Breast epithelium (tissue), 4 donors: ENCODE measurements around the gene CXCL14. TPM values are rescaled to one million over a fixed set of nuclear protein-coding genes. Genes with fewer than 3 reads are reported as not detected.
A peak's percentile ranks its signal among the peaks of the same experiment; 100 is the strongest.

Experiments used
- DNase-seq, 2 donors: peaks; one replicate each; pipeline ENCODE4 v3.0.0-alpha.2; 2019; ENCODE audit warnings: low spot score in 2 of 2
- H3K27ac ChIP-seq, 2 donors: fragments of 200-600 bp; sonication (generic) in 1 of 2; one replicate each; pipeline ENCODE4 v1.5.1; 2016 to 2019; ENCODE audit warnings: mild to moderate bottlenecking in 1 of 2
- H3K27me3 ChIP-seq, 2 donors: fragments of 200-600 bp; sonication (generic) in 1 of 2; one replicate each; pipeline versions ENCODE4 v1.5.1 to v1.6.0; 2017 to 2019; ENCODE audit warnings: control low read depth in 1 of 2, mild to moderate bottlenecking in 1 of 2
- H3K36me3 ChIP-seq: fragments of 200-600 bp; one replicate; pipeline ENCODE4 v1.5.1; 2019
- H3K4me1 ChIP-seq, 2 donors: fragments of 200-600 bp; sonication (generic); one replicate each; pipeline ENCODE4 v1.5.1; 2016 to 2019; ENCODE audit warnings: control low read depth in 1 of 2
- H3K4me3 ChIP-seq, 3 donors: fragments of 200-600 bp; sonication (generic); 1 replicate in 2 of 3; 2 replicates in 1 of 3; pipeline ENCODE4 v1.5.1; 2016 to 2019; ENCODE audit warnings: mild to moderate bottlenecking in 3 of 3, moderate library complexity in 2 of 3
- H3K9me3 ChIP-seq, 2 donors: fragments of 200-600 bp; sonication (generic) in 1 of 2; one replicate each; pipeline ENCODE4 v1.5.1; 2016 to 2019; ENCODE audit warnings: control low read depth in 1 of 2
- POLR2A ChIP-seq: fragments of 450-650 bp; IDR thresholded peaks from one replicate; pipeline ENCODE4 v1.6.1; 2016; ENCODE audit warnings: antibody characterized with exemption, mild to moderate bottlenecking, moderate library complexity
- POLR2AphosphoS5 ChIP-seq, 3 donors: sonication (generic); formaldehyde crosslinking; IDR thresholded peaks; one replicate each; pipeline ENCODE4 v1.6.1; 2017; ENCODE audit warnings: antibody characterized with exemption in 3 of 3
- intact Hi-C: fragments of 100-400 bp; cut with DNase I; formaldehyde crosslinking; loops from one replicate; pipeline ENCODE4 v1.15.1; 2023; ENCODE audit warnings: low total_unique reads
- total RNA-seq, 3 donors: library from RNA; depleted of rRNA; stranded (reverse); fragments of >200 nt; gene quantifications; one replicate each; pipeline ENCODE4 v1.1.0, GENCODE V29; 2016
- TF ChIP-seq, protein P1 (sequence below), 3 donors: fragments of 450-650 bp; IDR thresholded peaks; one replicate each; pipeline ENCODE4 v1.5.1; 2016 to 2017; ENCODE audit warnings: antibody characterized with exemption in 3 of 3, mild to moderate bottlenecking in 3 of 3, moderate library complexity in 3 of 3

CXCL14 gene
- total RNA-seq, 3 donors from 2014 or later = 45.5 to 1,054 (median 46.9) TPM

DNA sequence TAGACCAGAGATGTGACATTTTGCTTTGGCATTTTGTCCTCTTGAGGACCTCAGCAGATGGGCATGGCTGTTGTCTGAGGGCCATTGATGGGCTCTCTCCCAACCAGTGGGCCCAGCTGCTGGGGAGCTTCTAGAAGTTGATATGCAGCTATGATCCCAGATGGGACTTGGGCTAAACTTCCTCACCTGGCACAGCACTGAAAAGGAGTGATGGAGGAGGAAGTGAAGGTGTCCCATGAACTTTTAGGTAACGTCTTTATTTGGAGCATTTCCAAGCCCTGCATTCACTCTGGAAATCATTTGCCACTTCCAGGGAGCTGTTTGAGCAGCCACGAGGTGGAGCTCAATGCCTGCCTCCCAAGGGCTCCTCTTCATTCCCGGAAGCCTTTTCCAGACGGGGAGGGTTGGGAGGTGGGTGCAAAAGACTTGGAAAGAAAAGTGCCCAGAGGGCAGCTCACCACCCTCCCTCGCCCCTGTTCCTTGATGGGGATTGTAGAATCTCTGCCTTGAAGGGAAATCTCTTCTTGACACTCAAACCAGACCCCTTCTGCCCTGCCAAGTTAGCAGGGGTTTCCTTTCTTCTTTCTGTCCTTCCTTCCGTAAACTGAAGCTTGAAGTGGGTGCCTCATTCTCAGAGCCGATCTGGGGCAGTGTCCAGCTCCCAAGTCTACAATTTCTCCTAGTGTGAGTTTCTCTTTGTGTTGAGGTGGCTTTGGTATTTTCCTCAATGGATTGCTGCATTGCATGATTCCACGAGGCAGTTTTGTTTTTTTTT, 24.9 kb downstream of the CXCL14 start:
- Histone ChIP-seq H3K27ac (no peak overlapping the region), H3K4me3 (peak overlapping the region in 1 of 3 donors; percentile 30), H3K9me3 (no peaks in the 10 kb centered on the region), H3K27me3 (peaks cover 0 to 12% of the 10 kb centered on the region in 2 donors), H3K36me3 (no peaks in the 10 kb centered on the region), H3K4me1 (no peaks in the 10 kb centered on the region)
- TF ChIP-seq POLR2A = no peak
- TF ChIP-seq, protein P1, sequence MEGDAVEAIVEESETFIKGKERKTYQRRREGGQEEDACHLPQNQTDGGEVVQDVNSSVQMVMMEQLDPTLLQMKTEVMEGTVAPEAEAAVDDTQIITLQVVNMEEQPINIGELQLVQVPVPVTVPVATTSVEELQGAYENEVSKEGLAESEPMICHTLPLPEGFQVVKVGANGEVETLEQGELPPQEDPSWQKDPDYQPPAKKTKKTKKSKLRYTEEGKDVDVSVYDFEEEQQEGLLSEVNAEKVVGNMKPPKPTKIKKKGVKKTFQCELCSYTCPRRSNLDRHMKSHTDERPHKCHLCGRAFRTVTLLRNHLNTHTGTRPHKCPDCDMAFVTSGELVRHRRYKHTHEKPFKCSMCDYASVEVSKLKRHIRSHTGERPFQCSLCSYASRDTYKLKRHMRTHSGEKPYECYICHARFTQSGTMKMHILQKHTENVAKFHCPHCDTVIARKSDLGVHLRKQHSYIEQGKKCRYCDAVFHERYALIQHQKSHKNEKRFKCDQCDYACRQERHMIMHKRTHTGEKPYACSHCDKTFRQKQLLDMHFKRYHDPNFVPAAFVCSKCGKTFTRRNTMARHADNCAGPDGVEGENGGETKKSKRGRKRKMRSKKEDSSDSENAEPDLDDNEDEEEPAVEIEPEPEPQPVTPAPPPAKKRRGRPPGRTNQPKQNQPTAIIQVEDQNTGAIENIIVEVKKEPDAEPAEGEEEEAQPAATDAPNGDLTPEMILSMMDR (IDR thresholded peaks at IDR 0.05) = no peak
- no peak for TF ChIP-seq POLR2AphosphoS5 (IDR thresholded peaks at IDR 0.05)
- intact Hi-C loops = loop anchor here (10.0 kb wide), 1 partner anchor 89 kb away; no protein-coding TSS in a partner anchor
- DNase-seq = no peak

DNA sequence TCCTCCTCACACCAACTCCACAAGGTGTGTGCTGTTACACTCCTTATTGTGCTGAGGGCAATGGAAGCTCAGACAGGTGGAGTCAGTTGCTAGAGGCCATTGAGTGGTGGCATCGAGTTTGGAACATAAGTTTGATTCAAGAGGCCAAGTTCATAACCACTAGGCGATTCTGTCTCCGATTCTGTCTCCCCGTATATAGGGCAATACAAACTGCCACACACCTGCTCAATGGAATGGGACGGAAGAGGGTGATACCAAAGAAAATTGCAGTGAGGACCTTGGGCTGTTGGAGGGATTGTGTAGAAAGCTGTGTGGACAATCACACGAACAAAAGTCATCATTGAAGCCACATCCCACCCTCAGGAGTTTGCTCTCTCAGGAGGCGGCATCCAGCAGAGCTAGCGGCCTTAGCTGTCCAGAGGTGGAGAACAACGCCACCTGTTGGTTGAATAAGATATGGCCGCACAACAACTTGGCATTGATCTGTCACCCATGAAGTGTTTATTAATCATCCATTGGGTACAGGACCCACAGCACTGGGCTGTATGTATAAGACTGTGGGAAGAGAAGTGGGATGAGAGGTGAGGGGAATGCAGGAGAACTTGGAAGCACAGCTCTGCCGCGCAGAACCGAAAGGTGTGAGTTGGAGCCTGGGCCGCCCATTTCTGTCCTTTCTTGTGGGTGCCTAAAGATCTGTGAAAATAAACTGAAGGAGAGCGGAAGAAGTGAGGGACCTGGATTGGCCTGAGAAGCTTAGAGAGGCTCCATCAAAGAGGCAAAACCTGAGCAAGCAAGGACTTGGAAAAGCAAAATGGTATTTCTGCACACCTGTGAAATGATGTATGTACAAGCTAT, 27.0 kb downstream of the CXCL14 start:
- TF ChIP-seq, protein P1 (IDR thresholded peaks at IDR 0.05) = peak; percentile 71 to 77 (median 75)
- TF ChIP-seq POLR2A = no peak
- intact Hi-C loops = loop anchor here (10.0 kb wide), 1 partner anchor 87 kb away; no protein-coding TSS in a partner anchor

DNA sequence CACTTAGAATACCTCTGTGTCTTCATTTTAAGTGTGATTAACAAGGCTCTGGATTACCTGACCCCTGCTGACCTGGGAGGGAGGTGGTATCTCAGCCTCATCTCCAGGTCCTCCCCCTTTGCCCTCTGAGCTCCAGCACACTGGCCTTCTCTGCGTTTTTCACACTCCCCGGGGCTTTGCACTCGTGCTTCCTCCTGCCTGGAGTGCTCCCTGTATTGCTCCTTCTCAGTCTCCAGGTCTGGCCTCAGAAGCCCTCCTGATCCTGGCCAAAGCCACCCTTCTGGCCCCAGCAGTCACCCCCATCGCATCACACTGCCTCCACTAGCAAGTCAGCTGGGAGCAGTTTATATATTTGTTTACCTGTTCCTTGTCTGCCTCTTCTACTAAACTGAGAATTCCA, 29.4 kb downstream of the CXCL14 start:
- intact Hi-C loops = no loop called here
- TF ChIP-seq POLR2A = no peak
- no peak for TF ChIP-seq POLR2AphosphoS5 (IDR thresholded peaks at IDR 0.05)
- TF ChIP-seq, protein P1 (IDR thresholded peaks at IDR 0.05) = no peak
- peaks cover 0 to 43% of the 10 kb centered on the region in 2 donors for H3K27me3 ChIP-seq
- no peak overlapping the region for H3K4me3 ChIP-seq
- no peaks in the 10 kb centered on the region for H3K36me3 ChIP-seq
- no peaks in the 10 kb centered on the region for H3K4me1 ChIP-seq
- H3K9me3 ChIP-seq = no peaks in the 10 kb centered on the region
- no peak overlapping the region for H3K27ac ChIP-seq
- DNase-seq = no peak

More for the DNA sequence above, 27.0 kb downstream of the CXCL14 start:
- Histone ChIP-seq H3K36me3 (no peaks in the 10 kb centered on the region), H3K9me3 (no peaks in the 10 kb centered on the region), H3K27ac (no peak overlapping the region), H3K27me3 (peaks cover 0 to 22% of the 10 kb centered on the region in 2 donors), H3K4me1 (no peaks in the 10 kb centered on the region), H3K4me3 (no peak overlapping the region)
- DNase-seq = peak; percentile 49 to 62

- peaks cover 0 to 6% of the 10 kb centered on the region in 2 donors for H3K4me1 ChIP-seq
- H3K36me3 ChIP-seq = no peaks in the 10 kb centered on the region
- intact Hi-C loops = no loop called here
- no peaks in the 10 kb centered on the region for H3K9me3 ChIP-seq
- H3K4me3 ChIP-seq = no peak overlapping the region
- no peak for DNase-seq
- H3K27ac ChIP-seq = no peak overlapping the region
- H3K27me3 ChIP-seq = peaks cover 6 to 55% of the 10 kb centered on the region in 2 donors
- TF ChIP-seq POLR2A = no peak
- TF ChIP-seq, protein P1 (IDR thresholded peaks at IDR 0.05) = no peak
- no peak for TF ChIP-seq POLR2AphosphoS5 (IDR thresholded peaks at IDR 0.05)
Observed at GRCh38 chr5:135547590-135548254, 31.1 kb downstream of the CXCL14 start.
